Measurements from ENCODE around the gene ATAT1. TPM values are rescaled to one million over a fixed set of nuclear protein-coding genes. Genes with fewer than 3 reads are reported as not detected.

Gene ATAT1
- total and polyA plus RNA-seq, 8 donors = 3.0 to 11.6 (median 5.7) TPM; not detected in 1

DNA sequence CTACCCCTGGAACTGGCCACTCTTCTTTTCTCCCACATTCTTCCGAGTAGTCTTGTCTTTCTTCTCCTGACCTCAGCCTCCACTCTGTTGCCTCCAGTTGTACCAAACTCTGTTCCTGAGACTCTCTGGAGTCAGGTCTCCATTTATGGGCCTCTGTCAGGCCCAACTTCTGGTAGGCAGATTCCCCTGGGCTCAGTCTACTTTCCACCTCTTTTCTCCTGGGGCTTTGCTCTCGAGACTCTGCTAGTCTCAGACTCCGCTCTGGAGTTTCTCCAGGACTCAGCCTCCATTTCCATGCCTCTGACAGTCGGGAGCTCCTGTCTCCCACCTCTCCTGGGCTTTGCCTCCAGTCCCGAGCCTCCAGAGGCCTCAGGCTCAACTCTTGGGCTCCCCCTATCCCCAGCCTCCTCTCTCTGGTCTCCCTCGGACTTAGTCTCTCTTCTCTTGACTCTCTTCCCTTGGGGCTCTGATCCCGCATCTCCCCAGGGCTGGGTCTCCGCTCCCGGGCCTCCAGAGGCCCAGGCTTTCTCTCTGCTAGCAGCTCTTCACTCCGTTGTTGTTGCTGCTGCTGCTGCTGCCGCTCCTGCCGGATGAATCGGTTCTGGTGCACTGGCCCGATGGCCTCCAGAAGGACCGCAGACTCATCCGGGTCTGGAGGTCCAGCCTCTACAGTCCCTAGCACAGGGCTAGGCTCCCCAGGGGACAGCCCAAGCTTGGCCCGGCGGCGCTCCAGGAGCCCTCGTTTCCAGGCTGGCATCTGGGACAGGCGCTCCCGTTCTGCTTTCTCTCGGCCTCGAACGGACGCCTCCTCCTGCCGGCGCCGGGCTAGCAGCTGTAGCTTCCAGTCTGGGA, 58.7 kb downstream of the ATAT1 start:
- intact Hi-C loops (cut with DNase I; ENCODE audit: low total_unique reads) = no loop called here
- Histone ChIP-seq H3K27me3 (no peaks in the 10 kb centered on the region), H3K36me3 (peaks cover 0 to 6% (median 2%) of the 10 kb centered on the region in 4 donors), H3K9me3 (no peaks in the 10 kb centered on the region), H3K27ac (peak overlapping the region; percentile 77 to 99 (median 97)), H3K4me3 (peak overlapping the region; percentile 69 to 88 (median 82)), H3K4me1 (peaks cover 34 to 84% (median 60%) of the 10 kb centered on the region in 4 donors)
- no peak for DNase-seq
- TF ChIP-seq POLR2A (IDR thresholded peaks at IDR 0.05) (no peak), EP300 (IDR thresholded peaks at IDR 0.05) (no peak), POLR2AphosphoS5 (IDR thresholded peaks at IDR 0.05) (no peak)
- TF ChIP-seq, protein P1, sequence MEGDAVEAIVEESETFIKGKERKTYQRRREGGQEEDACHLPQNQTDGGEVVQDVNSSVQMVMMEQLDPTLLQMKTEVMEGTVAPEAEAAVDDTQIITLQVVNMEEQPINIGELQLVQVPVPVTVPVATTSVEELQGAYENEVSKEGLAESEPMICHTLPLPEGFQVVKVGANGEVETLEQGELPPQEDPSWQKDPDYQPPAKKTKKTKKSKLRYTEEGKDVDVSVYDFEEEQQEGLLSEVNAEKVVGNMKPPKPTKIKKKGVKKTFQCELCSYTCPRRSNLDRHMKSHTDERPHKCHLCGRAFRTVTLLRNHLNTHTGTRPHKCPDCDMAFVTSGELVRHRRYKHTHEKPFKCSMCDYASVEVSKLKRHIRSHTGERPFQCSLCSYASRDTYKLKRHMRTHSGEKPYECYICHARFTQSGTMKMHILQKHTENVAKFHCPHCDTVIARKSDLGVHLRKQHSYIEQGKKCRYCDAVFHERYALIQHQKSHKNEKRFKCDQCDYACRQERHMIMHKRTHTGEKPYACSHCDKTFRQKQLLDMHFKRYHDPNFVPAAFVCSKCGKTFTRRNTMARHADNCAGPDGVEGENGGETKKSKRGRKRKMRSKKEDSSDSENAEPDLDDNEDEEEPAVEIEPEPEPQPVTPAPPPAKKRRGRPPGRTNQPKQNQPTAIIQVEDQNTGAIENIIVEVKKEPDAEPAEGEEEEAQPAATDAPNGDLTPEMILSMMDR (IDR thresholded peaks at IDR 0.05) = no peak
- 39 to 69% (median 54%) methylated on average over 29 of the region's 29 CpGs for WGBS, 5 donors

DNA sequence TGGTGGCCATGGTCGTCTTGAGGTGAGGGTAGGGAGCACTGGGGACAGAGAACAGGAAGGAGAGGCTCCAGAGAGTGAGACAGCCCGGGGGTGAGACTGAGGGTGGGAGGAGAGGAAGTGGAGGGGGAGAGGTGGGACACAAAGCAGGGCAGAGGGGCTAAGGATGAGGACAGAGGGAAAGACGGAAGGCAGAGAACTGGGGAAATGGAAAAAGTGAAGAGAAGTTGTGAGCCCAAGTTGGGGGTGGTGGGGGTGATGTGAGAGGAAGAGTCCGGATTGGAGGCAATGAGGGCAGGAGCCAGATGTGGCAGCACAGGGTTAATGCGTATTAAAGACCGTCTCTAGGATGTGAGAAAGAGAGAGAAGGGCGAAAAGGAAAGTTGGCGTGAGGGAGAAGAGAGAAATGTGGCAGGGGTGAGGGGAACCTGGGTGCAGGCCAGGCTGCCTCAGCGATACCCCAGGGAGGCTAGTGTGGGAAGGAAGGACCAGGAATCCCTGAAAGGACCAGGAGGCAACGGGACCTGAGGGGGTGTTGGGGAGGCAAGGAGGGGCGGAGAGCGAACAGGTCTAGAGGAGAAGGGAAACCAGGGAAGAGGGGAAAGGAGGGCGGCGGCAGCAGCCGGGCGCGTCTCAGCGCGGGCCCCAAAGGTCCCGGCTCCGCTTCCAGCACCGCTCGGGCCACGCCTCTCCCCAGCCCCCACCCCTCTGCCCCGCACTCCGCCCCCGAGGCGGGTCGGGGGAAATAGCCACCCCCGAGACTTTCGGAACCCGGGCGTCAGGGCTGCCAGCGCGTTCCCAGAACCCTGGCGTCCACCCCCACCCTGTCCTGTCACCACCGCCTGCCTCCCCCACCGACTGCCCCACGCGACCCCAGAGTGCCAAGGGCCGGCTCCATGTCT, 59.6 kb downstream of the ATAT1 start, which contains the start of gene PPP1R18:
TSS of gene PPP1R18 (minus strand) at position 637 of the 899 bp plus-strand sequence. CDS start at position 10, 627 bp downstream.
- WGBS, 5 donors = 3 to 6% (median 4%) methylated on average over 20 to 41 of the region's 41 CpGs
- Histone ChIP-seq H3K4me1 (peaks cover 32 to 82% (median 57%) of the 10 kb centered on the region in 4 donors), H3K27ac (peak within 1 kb of the TSS; percentile 92 to 99 (median 97)), H3K4me3 (peak within 1 kb of the TSS; percentile 69 to 88 (median 82)), H3K27me3 (no peaks in the 10 kb centered on the region), H3K9me3 (no peaks in the 10 kb centered on the region), H3K36me3 (no peaks in the 10 kb centered on the region)
- intact Hi-C loops (cut with DNase I; ENCODE audit: low total_unique reads) = no loop called here
- no peak for TF ChIP-seq EP300 (IDR thresholded peaks at IDR 0.05)
- peak in 1 of 3 donors; percentile 43 for TF ChIP-seq POLR2AphosphoS5 (IDR thresholded peaks at IDR 0.05)
- TF ChIP-seq, protein P1 (IDR thresholded peaks at IDR 0.05) = no peak
- DNase-seq = peak; percentile 73 to 90

DNA sequence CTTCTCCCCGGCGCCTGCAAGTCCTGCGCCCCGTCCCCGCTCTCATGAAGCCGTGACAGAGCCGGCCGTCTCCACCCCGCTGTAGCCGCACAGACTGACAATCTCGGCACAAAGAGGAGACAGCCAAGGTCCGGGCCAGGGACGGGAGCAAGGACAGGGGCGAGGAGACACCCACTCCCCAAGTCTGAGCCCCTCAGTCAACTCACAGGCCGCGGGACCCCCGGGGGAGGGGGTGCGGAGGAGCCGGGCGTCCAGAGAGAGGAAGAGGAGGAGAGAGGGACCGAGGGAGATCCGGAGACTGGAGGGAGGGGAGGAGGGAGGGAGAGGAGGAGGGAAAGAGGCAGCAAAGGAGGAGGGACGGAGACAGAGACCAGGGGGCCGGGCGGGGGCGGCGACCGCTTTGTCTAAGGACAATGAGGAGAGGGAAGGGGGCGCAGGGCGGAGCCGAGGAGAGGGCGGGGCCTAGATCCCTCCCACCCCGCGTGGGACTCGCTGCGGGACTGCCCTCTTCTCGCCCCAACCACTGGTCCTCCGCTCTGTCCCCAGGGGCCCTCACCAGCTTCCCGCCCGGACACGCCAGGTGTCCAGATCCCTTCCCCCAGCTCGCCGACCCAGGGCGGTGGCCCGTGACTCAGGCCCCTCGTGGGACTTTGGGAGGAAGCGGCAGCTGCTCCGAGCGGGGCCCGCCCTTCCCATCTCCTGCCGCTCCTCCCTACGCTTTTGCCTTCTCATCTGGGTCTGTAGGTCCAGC, 60.4 kb downstream of the ATAT1 start:
- Histone ChIP-seq H3K4me3 (peak overlapping the region; percentile 69 to 88 (median 82)), H3K27me3 (no peaks in the 10 kb centered on the region), H3K4me1 (peaks cover 32 to 78% (median 54%) of the 10 kb centered on the region in 4 donors), H3K27ac (peak overlapping the region; percentile 92 to 99 (median 97)), H3K9me3 (no peaks in the 10 kb centered on the region), H3K36me3 (no peaks in the 10 kb centered on the region)
- 0 to 2% (median 1%) methylated on average over 32 to 52 of the region's 52 CpGs for WGBS, 5 donors
- DNase-seq = peak; percentile 76 to 96
- TF ChIP-seq EP300 (IDR thresholded peaks at IDR 0.05) (peak; percentile 54), POLR2AphosphoS5 (IDR thresholded peaks at IDR 0.05) (peak; percentile 80 to 95 (median 84))
- TF ChIP-seq, protein P1 (IDR thresholded peaks at IDR 0.05) = no peak
- intact Hi-C loops (cut with DNase I; ENCODE audit: low total_unique reads) = no loop called here

Data from stomach (tissue), 9 donors.